ENCODE data around the gene PRDM16. TPM values are rescaled to one million over a fixed set of nuclear protein-coding genes. Genes with fewer than 3 reads are reported as not detected.

Gene PRDM16
- total RNA-seq, 1 experiment from 2014 or later = 0.17 TPM

DNA sequence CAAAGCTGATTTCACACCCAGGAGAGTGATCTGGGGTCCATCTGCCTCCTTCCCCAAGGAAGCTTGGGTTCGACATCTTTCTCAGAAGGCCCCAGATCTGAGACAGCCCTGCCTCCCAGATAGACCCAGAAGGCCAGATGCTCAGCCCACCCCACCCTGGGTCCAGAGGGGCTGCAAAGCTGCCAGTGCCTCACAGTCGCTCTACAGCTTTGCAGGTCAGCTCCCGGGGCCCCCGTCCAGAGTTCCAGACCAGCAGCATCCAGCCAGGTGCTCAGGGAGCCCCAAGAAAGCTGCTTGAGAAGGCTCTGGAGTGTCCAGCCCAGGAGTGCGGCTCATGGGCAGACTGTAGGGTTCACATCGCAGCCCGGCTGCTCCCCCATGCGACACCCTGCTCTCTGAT lies 242.7 kb downstream of the PRDM16 start:
- Histone ChIP-seq H3K27ac (ENCODE audit: insufficient read length, low read depth, low read length) (no peak overlapping the region), H3K79me1 (ENCODE audit: insufficient read depth, low read depth, low read length, poor library complexity, severe bottlenecking) (no peaks in the 10 kb centered on the region), H4K91ac (ENCODE audit: insufficient read length, low read depth, low read length) (no peak overlapping the region), H4K20me1 (ENCODE audit: control insufficient read depth, insufficient read depth, insufficient read length) (no peaks in the 10 kb centered on the region), H3K27me3 (ENCODE audit: insufficient read depth, low read length) (peaks cover 3% of the 10 kb centered on the region; the same call in 1 of the 2 replicates), H2BK15ac (ENCODE audit: low read depth, low read length) (no peak overlapping the region), H4K8ac (replicated peaks; ENCODE audit: insufficient read length, low read depth, low read length) (no peak overlapping the region), H3K23me2 (ENCODE audit: insufficient read length, low read depth, low read length, poor library complexity, severe bottlenecking) (no peaks in the 10 kb centered on the region), H3K56ac (ENCODE audit: insufficient read length, low read depth, low read length) (no peak overlapping the region), H3K4me2 (ENCODE audit: insufficient read depth, insufficient read length, low read length) (no peak overlapping the region), H3K9me3 (ENCODE audit: control insufficient read depth, low read depth, low read length) (no peaks in the 10 kb centered on the region), H2BK120ac (ENCODE audit: low read depth, low read length, poor library complexity, severe bottlenecking) (no peak overlapping the region), H2AFZ (ENCODE audit: low read length) (no peak overlapping the region), H4K5ac (ENCODE audit: insufficient read length, low read depth, low read length) (no peak overlapping the region), H3K18ac (ENCODE audit: insufficient read length, low read depth, low read length) (no peak overlapping the region), H3K23ac (ENCODE audit: insufficient read length, low read depth, low read length) (no peak overlapping the region), H2BK12ac (ENCODE audit: insufficient read length, low read depth, low read length) (no peak overlapping the region), H2BK5ac (ENCODE audit: insufficient read length, low read length) (no peak overlapping the region), H2AK5ac (ENCODE audit: insufficient read length, low read length) (no peak overlapping the region), H3K14ac (ENCODE audit: insufficient read depth, low read length) (no peak overlapping the region), H3T11ph (ENCODE audit: low read length) (no peak overlapping the region), H3K79me2 (ENCODE audit: insufficient read depth, low read length) (no peaks in the 10 kb centered on the region), H2BK20ac (ENCODE audit: low read depth, low read length, poor library complexity, severe bottlenecking) (no peak overlapping the region), H3K4me1 (ENCODE audit: insufficient read depth, low read length) (peaks cover 2% of the 10 kb centered on the region; the same call in 1 of the 2 replicates), H3K9ac (ENCODE audit: extremely low read depth, insufficient read length, low read length) (no peak overlapping the region), H3K4ac (ENCODE audit: low read depth, low read length) (no peak overlapping the region)
- H3K4me3 Mint-ChIP-seq = no peak overlapping the region
- H3K9me3 Mint-ChIP-seq = peaks cover 0 to 3% of the 10 kb centered on the region in 2 experiments; a peak in 1 of 5 replicates
- H3K36me3 Mint-ChIP-seq (ENCODE audit: insufficient read depth in 1 of 3, low read depth in 3 of 3) = 0 out of 7 replicates have a peak, but pooled peaks cover 0 to under 1% (median 0%) of the 10 kb centered on the region in 3 experiments
- peaks cover 30% of the 10 kb centered on the region for H3K27me3 Mint-ChIP-seq (ENCODE audit: low read depth)
- TF ChIP-seq, protein P1, sequence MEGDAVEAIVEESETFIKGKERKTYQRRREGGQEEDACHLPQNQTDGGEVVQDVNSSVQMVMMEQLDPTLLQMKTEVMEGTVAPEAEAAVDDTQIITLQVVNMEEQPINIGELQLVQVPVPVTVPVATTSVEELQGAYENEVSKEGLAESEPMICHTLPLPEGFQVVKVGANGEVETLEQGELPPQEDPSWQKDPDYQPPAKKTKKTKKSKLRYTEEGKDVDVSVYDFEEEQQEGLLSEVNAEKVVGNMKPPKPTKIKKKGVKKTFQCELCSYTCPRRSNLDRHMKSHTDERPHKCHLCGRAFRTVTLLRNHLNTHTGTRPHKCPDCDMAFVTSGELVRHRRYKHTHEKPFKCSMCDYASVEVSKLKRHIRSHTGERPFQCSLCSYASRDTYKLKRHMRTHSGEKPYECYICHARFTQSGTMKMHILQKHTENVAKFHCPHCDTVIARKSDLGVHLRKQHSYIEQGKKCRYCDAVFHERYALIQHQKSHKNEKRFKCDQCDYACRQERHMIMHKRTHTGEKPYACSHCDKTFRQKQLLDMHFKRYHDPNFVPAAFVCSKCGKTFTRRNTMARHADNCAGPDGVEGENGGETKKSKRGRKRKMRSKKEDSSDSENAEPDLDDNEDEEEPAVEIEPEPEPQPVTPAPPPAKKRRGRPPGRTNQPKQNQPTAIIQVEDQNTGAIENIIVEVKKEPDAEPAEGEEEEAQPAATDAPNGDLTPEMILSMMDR (conservative IDR thresholded peaks at IDR 0.05) = no peak
- DNase-seq = no peak
- WGBS (ENCODE audit: extremely low coverage, insufficient read length, low lambda C conversion rate) = no CpG with 5 or more reads among the region's 8 CpGs
- H3K4me1 Mint-ChIP-seq = peaks cover 33 to 39% of the 10 kb centered on the region in 2 experiments
- no peak overlapping the region for H3K27ac Mint-ChIP-seq

Data from H9 (cell line).